ENCODE data around the gene C1orf74. TPM values are rescaled to one million over a fixed set of nuclear protein-coding genes. Genes with fewer than 3 reads are reported as not detected.

The C1orf74 gene
- polyA plus RNA-seq, 2 of the 4 experiments (the other 2 are of a cell fraction): 2.4 to 3.3 TPM

DNA sequence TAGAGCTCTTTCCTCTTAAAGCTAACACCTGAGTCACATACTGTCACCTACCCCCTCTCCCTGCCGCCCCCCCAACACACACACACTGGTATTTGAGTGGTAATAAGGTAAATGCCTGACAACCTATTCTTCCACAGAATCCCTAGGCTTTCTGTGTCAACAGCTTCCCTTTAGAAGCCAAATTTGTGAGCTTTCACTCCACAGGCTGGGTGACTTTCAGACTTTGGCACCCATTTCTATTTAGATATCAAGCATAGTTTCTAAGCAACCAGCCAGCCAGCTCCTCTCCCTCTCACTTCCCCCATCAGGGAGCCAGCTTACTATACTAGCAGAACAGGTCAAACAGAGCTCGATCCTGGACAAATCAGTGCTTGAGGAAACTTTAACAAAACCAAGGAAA is 3.2 kb upstream of the C1orf74 start:
- no peak for FAIRE-seq
- POLR2A ChIA-PET: no interaction called here
- Histone ChIP-seq H3K4me2 (no peak overlapping the region), H3K4me3 (no peak overlapping the region), H3K9me3 (peaks cover 12% of the 10 kb centered on the region), H3K27ac (no peak overlapping the region), H3K4me1 (peaks cover 17% of the 10 kb centered on the region; the same call in 2 of the 3 replicates)
- TF ChIP-seq, protein P1, sequence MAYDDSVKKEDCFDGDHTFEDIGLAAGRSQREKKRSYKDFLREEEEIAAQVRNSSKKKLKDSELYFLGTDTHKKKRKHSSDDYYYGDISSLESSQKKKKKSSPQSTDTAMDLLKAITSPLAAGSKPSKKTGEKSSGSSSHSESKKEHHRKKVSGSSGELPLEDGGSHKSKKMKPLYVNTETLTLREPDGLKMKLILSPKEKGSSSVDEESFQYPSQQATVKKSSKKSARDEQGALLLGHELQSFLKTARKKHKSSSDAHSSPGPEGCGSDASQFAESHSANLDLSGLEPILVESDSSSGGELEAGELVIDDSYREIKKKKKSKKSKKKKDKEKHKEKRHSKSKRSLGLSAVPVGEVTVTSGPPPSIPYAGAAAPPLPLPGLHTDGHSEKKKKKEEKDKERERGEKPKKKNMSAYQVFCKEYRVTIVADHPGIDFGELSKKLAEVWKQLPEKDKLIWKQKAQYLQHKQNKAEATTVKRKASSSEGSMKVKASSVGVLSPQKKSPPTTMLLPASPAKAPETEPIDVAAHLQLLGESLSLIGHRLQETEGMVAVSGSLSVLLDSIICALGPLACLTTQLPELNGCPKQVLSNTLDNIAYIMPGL (CRISPR knock-in tag; IDR thresholded peaks at IDR 0.05; ENCODE audit: borderline replicate concordance): no peak
- TF ChIP-seq ZSCAN20 (CRISPR knock-in tag; IDR thresholded peaks at IDR 0.05): no peak
- no peak for TF ChIP-seq ZNF302 (CRISPR knock-in tag; IDR thresholded peaks at IDR 0.05)
- no peak for TF ChIP-seq JUN (IDR thresholded peaks at IDR 0.05)
- TF ChIP-seq, protein P2, sequence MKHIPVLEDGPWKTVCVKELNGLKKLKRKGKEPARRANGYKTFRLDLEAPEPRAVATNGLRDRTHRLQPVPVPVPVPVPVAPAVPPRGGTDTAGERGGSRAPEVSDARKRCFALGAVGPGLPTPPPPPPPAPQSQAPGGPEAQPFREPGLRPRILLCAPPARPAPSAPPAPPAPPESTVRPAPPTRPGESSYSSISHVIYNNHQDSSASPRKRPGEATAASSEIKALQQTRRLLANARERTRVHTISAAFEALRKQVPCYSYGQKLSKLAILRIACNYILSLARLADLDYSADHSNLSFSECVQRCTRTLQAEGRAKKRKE (CRISPR knock-in tag; IDR thresholded peaks at IDR 0.05; ENCODE audit: low read depth): no peak
- TF ChIP-seq HOXB5 (CRISPR knock-in tag; IDR thresholded peaks at IDR 0.05): no peak
- TF ChIP-seq FOSL2 (IDR thresholded peaks at IDR 0.05): no peak
- no peak for TF ChIP-seq FOSL2 (CRISPR knock-in tag; IDR thresholded peaks at IDR 0.05)
- TF ChIP-seq, protein P3, sequence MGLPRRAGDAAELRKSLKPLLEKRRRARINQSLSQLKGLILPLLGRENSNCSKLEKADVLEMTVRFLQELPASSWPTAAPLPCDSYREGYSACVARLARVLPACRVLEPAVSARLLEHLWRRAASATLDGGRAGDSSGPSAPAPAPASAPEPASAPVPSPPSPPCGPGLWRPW (IDR thresholded peaks at IDR 0.05): no peak
- TF ChIP-seq CBX8 (IDR thresholded peaks at IDR 0.05): no peak
- TF ChIP-seq KDM1A (IDR thresholded peaks at IDR 0.05; ENCODE audit: low read depth): no peak
- no peak for TF ChIP-seq NPAS2 (CRISPR knock-in tag; IDR thresholded peaks at IDR 0.05; ENCODE audit: borderline replicate concordance)
- TF ChIP-seq, protein P4, sequence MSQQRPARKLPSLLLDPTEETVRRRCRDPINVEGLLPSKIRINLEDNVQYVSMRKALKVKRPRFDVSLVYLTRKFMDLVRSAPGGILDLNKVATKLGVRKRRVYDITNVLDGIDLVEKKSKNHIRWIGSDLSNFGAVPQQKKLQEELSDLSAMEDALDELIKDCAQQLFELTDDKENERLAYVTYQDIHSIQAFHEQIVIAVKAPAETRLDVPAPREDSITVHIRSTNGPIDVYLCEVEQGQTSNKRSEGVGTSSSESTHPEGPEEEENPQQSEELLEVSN (IDR thresholded peaks at IDR 0.05; ENCODE audit: borderline replicate concordance, low read depth): no peak
- no peak for TF ChIP-seq SMC3 (IDR thresholded peaks at IDR 0.05)
- ATAC-seq: no peak
- 0% methylated on average over 2 of the region's 2 CpGs for WGBS (ENCODE audit: missing lambda C conversion rate)
- CTCF ChIA-PET: interaction anchor here (0.7 to 3.2 kb wide), 6 partner anchors 8 to 73 kb away, joined by 3 to 18 read pairs (median 3); no protein-coding TSS in a partner anchor
- DNase-seq (ENCODE audit: low read depth in 1 of 2, low spot score in 1 of 2): peak in 1 of 2 experiments; percentile 10

DNA sequence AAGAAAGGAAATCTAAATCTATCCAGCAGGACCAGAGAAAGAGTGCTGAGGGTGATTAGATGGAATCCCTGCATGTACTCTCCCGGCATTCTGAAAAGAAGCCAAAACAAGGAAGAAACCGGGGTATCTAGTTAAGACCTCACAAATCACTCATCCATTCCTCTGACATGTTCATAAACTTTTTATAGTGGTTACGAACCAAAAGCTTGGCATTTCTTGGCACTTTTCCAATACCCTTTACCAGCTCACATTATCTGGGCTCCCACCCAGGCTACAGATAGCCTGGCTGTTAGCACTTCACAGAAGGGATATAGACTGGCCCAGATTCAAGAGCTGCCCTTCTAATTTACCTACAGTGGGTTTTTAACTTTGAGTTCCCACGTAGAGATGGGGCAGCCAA is 1.8 kb upstream of the C1orf74 start:
- ChIA-PET CTCF (interaction anchor here (1.1 to 3.2 kb wide), 4 partner anchors 9 to 37 kb away, joined by 3 to 18 read pairs (median 6); no protein-coding TSS in a partner anchor), POLR2A (no interaction called here)
- no peak for DNase-seq (ENCODE audit: low read depth in 1 of 2, low spot score in 1 of 2)
- WGBS (ENCODE audit: missing lambda C conversion rate): 50% methylated on average over 4 of the region's 4 CpGs
- Histone ChIP-seq H3K4me3 (no peak overlapping the region), H3K4me2 (no peak overlapping the region), H3K4me1 (peaks cover 16% of the 10 kb centered on the region; the same call in 2 of the 3 replicates), H3K27ac (no peak overlapping the region), H3K9me3 (peaks cover 12% of the 10 kb centered on the region)
- no peak for ATAC-seq
- no peak for FAIRE-seq
- TF ChIP-seq PHF8 (IDR thresholded peaks at IDR 0.05; ENCODE audit: borderline replicate concordance, low read depth) (no peak), ZSCAN20 (CRISPR knock-in tag; IDR thresholded peaks at IDR 0.05) (no peak), TP53 (CRISPR knock-in tag; IDR thresholded peaks at IDR 0.05) (no peak), MYC (IDR thresholded peaks at IDR 0.05; ENCODE audit: borderline replicate concordance, low read length) (no peak), RARB (CRISPR knock-in tag; IDR thresholded peaks at IDR 0.05) (no peak), HOXB13 (CRISPR knock-in tag; IDR thresholded peaks at IDR 0.05; ENCODE audit: low read depth) (no peak), HOXB5 (CRISPR knock-in tag; IDR thresholded peaks at IDR 0.05) (no peak), BHLHE40 (IDR thresholded peaks at IDR 0.05; ENCODE audit: low read depth, low read length) (no peak), RFX5 (IDR thresholded peaks at IDR 0.05) (no peak), HOXA7 (CRISPR knock-in tag; IDR thresholded peaks at IDR 0.05) (no peak), JUNB (IDR thresholded peaks at IDR 0.05) (no peak)
